NCI-H146 (cell line): ENCODE measurements around the gene TTC5.
"Not testable (repeated sequence)": the region's sequence is repeated elsewhere in the genome, so short reads cannot be mapped to it uniquely, and the experiment has no call there.

Experiments
- DNase-seq: peaks from one replicate; lab custom pipeline; 2025; lab: John Stamatoyannopoulos, UW

Gene TTC5

GRCh38 chr14:20305265-20306078 is at the start of gene TTC5:
Gene TTC5 (minus strand): TSS chr14:20305951. CDS start chr14:20305937, 14 bp downstream.
- DNase-seq: peak; percentile 79

- DNase-seq: no peak
Observed at GRCh38 chr14:20350860-20351259, 45.1 kb upstream of the TTC5 start.

- no peak for DNase-seq
Observed at GRCh38 chr14:20350282-20350681, 44.5 kb upstream of the TTC5 start.

- no peak for DNase-seq
Observed at GRCh38 chr14:20347747-20348146, 42.0 kb upstream of the TTC5 start.

GRCh38 chr14:20346713-20347112 is 41.0 kb upstream of the TTC5 start:
- no peak for DNase-seq

GRCh38 chr14:20345366-20345765 is 39.6 kb upstream of the TTC5 start:
- no peak for DNase-seq

GRCh38 chr14:20343862-20344220 is 38.1 kb upstream of the TTC5 start:
- peak; percentile 33 for DNase-seq

- peak; percentile 100 for DNase-seq
Observed at GRCh38 chr14:20343092-20343861, 37.5 kb upstream of the TTC5 start, which contains the start of gene PARP2. Gene PARP2 (plus strand): TSS chr14:20343635. CDS start chr14:20343642, 7 bp downstream.

GRCh38 chr14:20341646-20342045 is 35.9 kb upstream of the TTC5 start:
- no peak for DNase-seq

GRCh38 chr14:20341032-20341431 is 35.3 kb upstream of the TTC5 start:
- DNase-seq: not testable (repeated sequence)

- no peak for DNase-seq
Observed at GRCh38 chr14:20334017-20334416, 28.3 kb upstream of the TTC5 start.

- DNase-seq: no peak
Observed at GRCh38 chr14:20333494-20333841, 27.7 kb upstream of the TTC5 start.

- peak; percentile 87 for DNase-seq
Observed at GRCh38 chr14:20332788-20333493, 27.2 kb upstream of the TTC5 start, which contains the start of gene CCNB1IP1. Gene CCNB1IP1 (minus strand): TSS chr14:20333279. CDS start chr14:20316523, 16,756 bp downstream.

GRCh38 chr14:20332431-20332787 is 26.7 kb upstream of the TTC5 start:
- DNase-seq: peak; percentile 15

- no peak for DNase-seq
Observed at GRCh38 chr14:20331053-20331613, 25.4 kb upstream of the TTC5 start.

- DNase-seq: no peak
Observed at GRCh38 chr14:20329355-20329754, 23.6 kb upstream of the TTC5 start.

GRCh38 chr14:20328705-20329104 is 23.0 kb upstream of the TTC5 start:
- no peak for DNase-seq

- peak; percentile 58 for DNase-seq
Observed at GRCh38 chr14:20327005-20327869, 21.5 kb upstream of the TTC5 start.

- no peak for DNase-seq
Observed at GRCh38 chr14:20317720-20318119, 12.0 kb upstream of the TTC5 start.

- no peak for DNase-seq
Observed at GRCh38 chr14:20314026-20314425, 8.3 kb upstream of the TTC5 start.

- no peak for DNase-seq
Observed at GRCh38 chr14:20306079-20306423, 300 bp upstream of the TTC5 start.
